Measurements from ENCODE around the gene FZD8.

- no peak for TF ChIP-seq CTCF (conservative IDR thresholded peaks at IDR 0.05; ENCODE audit: low read depth, low read length)
- no peak for TF ChIP-seq EZH2 (IDR thresholded peaks at IDR 0.05; ENCODE audit: borderline replicate concordance, low read depth, low read length, poor library complexity, severe bottlenecking)
These were observed 8.8 kb downstream of the FZD8 start for GRCh38 chr10:35633006-35633980.

Measured in A673 (cell line).